GM12891 (cell line): ENCODE results near the gene CARD11.

ENCODE experiments used
- DNase-seq: peaks from one replicate; pipeline ENCODE4 v3.0.0; 2011; ENCODE audit warnings: low spot score; ENCODE audit not compliant: insufficient read length
- FAIRE-seq: peaks from 2 replicates; lab custom pipeline; 2011; peaks lifted over from hg19 to GRCh38; lab: Jason Lieb, UNC
- PAX5 ChIP-seq: IDR thresholded peaks from 2 replicates; pipeline ENCODE4 v1.6.1; 2011; ENCODE audit warnings: low read length, moderate library complexity, mild to moderate bottlenecking; ENCODE audit not compliant: insufficient read depth, severe bottlenecking
- POLR2A ChIP-seq: IDR thresholded peaks from 2 replicates; pipeline ENCODE4 v1.6.1; 2011; ENCODE audit warnings: low read depth, low read length, control low read depth
- POLR2AphosphoS5 ChIP-seq: IDR thresholded peaks from 2 replicates; pipeline ENCODE4 v1.6.1; 2011; ENCODE audit warnings: low read depth, low read length, control low read depth
- POU2F2 ChIP-seq: IDR thresholded peaks from 2 replicates; pipeline ENCODE4 v1.6.1; 2011; ENCODE audit warnings: low read depth, mild to moderate bottlenecking, control low read depth, low read length, moderate library complexity
- SPI1 ChIP-seq: IDR thresholded peaks from 2 replicates; pipeline ENCODE4 v1.6.1; 2011; ENCODE audit warnings: low read depth, low read length, control low read depth
- TAF1 ChIP-seq: IDR thresholded peaks from 2 replicates; pipeline ENCODE4 v1.6.1; 2011; ENCODE audit warnings: low read depth, low read length, control low read depth

CARD11 gene

DNA sequence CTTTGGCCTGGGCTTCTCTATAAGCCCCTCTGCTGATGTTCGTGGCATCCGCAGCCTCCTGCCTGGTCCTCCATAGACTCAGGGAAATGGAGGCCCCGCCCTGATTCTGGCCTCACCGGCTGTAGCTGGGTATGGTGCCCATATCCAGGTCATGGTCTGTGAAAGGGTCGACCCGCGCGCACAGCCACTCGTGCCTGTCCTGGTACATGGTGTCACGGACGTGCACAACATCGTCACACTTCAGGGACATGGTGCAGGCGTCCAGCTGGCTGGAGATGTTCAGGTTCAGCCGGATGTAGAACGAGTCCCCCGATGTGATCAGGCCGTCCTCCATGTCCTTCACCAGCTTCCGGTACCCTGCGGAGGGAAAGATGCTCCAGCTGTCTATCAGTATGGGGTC is 124.4 kb downstream of the CARD11 start:
- FAIRE-seq: no peak
- TF ChIP-seq POU2F2: no peak
- TF ChIP-seq POLR2AphosphoS5: peak; percentile 36; the same call in 1 of the 2 replicates
- TF ChIP-seq TAF1: no peak
- no peak for DNase-seq

DNA sequence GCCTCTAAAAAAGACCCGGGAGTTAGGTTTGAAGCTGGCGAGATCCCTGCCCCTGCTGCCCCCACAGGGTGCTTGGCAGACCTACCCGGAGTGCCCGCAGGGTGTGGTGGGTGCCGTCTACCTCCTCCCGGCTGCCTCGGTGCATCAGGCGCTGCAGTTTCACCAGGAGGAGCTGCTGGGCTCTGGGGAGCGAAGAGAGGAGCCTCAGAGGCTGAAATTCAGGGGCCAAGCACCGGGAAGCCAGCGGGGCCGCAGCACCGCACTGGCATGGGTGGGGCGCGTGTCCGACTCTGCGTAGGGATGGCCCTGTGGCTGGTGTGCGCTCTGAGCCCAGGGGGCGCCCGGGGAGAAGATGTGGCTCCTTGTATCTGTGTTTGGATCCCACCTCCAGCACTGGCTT is 125.3 kb downstream of the CARD11 start:
- DNase-seq (no peak), FAIRE-seq (no peak)
- no peak for TF ChIP-seq POU2F2
- TF ChIP-seq PAX5: no peak
- TF ChIP-seq POLR2A: no peak
- TF ChIP-seq SPI1: no peak
- no peak for TF ChIP-seq POLR2AphosphoS5
- no peak for TF ChIP-seq TAF1

DNA sequence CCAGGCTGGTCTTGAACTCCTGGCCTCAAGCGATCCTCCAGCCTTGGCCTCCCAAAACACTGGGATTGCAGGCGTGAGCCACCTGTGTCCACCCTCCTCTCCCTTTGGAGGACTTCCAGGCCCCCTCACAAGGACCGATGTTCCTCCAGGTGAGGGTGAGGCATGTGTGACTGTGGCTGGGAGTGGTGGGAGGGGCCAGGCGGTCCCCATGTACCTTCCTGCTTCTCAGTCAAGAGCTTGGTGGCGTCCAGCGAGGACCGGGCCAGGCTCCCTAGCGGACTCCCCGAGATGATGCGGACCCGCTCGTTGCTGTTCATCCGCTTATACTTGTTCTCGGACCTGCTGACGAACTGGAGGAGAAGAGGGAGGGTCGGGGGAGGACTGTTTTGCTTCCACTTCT is 128.6 kb downstream of the CARD11 start:
- FAIRE-seq (no peak), DNase-seq (no peak)
- no peak for TF ChIP-seq POU2F2
- TF ChIP-seq POLR2AphosphoS5: no peak
- TF ChIP-seq PAX5: no peak
- TF ChIP-seq SPI1: no peak
- TF ChIP-seq POLR2A: no peak
- no peak for TF ChIP-seq TAF1

DNA sequence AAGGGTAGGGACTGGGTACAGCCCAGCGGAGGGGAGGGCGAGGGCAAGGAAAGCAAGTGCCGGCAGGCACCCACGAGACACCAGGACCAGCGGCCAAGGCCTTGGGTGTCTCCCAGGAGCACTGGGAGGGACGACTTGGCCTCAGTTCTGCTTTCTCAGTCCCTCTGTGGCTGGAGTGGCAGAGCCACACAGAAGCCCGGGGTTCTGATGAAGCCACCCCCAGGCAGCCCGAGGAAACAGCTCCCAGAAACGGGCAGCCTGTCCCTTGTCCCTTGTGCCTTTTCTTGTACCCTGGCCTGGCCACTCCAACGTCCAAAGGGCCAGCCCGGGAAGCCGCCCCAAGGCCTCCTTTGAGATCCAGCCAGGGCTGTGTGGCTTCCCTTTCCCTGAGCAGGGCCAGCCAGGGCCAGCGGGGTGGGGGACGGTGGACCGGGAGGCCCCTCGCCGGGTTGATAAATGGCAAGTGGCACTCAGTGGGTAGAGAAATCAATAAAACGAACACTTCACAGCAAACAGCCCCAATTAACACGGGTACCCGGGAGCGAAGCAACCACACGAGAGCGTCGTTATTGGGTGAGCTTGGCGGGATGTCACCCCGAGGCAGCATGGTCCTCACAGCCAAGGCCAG is 129.8 kb downstream of the CARD11 start:
- DNase-seq (no peak), FAIRE-seq (no peak)
- TF ChIP-seq TAF1: no peak
- no peak for TF ChIP-seq POLR2A
- no peak for TF ChIP-seq POLR2AphosphoS5
- TF ChIP-seq POU2F2: no peak
- TF ChIP-seq PAX5: no peak
- no peak for TF ChIP-seq SPI1

DNA sequence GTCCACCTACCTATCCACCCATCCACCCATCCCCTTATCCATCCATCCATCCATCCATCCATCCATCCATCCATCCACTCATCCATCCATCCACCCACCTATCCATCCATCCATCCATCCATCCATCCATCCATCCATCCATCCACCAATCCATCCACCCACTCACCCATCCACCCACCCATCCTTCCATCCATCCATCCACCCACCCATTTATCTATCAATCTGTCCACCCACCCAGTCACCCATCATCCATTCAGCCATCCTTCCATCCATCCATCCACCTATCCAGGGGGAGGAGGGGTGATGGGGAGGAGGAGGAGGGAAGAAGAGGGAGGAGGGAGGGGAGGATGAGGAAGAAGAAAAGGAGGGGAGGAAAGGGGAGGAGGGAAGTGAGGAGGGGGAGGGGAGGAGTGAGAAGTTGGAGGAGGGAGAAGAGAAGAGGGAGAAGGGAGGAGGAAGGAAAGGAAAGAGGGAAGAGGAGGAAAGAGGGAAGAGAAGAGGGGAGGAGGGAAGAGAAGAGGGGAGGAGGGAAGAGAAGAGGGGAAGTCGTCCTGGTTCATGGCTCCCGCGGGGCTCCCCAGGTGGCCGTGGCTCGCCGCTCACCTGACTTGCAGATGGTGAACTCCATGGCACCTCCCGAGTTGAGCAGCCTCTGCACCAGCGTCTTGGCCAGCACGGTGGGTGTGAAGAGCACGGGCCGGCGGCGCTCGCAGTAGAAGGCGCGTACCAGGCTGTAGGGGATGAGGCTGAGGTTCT is 130.8 kb downstream of the CARD11 start:
- DNase-seq (no peak), FAIRE-seq (no peak)
- TF ChIP-seq POLR2A (no peak), SPI1 (no peak), TAF1 (no peak), PAX5 (no peak), POU2F2 (no peak), POLR2AphosphoS5 (no peak)

DNA sequence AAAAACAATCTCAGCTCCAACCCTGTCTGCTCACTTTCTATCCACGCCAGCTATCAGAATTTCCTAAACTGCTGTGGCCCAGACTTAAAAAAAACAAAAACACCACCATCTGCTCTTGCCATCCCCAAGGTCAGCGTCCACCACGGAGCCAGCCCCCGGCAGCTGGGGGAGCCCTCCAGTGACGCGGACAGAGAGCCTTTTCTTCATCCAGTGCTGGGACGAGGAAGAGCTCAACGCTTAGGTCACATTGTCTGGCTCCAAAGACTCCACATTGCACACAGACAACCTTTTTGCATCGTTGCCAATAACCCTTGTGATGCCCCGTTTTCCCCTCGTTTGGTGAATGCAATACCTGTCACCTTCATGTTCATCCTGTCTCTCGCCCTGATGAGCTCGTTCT is 132.2 kb downstream of the CARD11 start:
- FAIRE-seq (no peak), DNase-seq (no peak)
- TF ChIP-seq POLR2A (no peak), POU2F2 (no peak), POLR2AphosphoS5 (no peak), PAX5 (no peak), SPI1 (no peak), TAF1 (no peak)

DNA sequence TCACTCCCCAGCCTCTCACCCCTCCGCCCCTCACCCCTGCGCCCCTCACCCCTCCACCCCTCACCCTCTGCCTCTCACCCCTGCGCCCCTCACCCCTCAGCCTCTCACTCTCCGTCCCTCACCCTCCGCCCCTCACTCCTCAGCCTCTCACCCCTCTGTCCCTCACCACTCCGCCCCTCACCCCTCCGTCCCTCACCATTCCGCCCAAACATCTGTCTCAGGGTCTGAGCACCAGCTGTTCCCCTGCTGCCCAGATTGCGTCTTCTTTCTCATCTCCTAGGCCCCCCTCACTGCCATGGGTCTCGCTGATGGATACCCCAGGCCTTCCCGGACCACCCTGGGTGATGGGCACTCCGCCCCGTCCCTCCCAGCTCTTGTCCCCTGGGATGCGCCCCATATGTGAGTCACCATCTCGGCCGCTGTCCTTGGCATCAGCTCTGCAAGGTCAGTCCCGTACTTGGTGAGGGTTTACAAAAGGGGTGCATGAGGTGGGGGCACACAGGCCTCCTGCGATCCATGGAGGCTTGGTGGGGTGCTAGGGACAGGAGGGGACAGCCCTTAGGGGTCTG is 134.1 kb downstream of the CARD11 start:
- TF ChIP-seq POU2F2: no peak
- no peak for TF ChIP-seq SPI1
- TF ChIP-seq PAX5: no peak
- TF ChIP-seq TAF1: no peak
- TF ChIP-seq POLR2AphosphoS5: no peak
- TF ChIP-seq POLR2A: no peak
- FAIRE-seq (no peak), DNase-seq (no peak)

DNA sequence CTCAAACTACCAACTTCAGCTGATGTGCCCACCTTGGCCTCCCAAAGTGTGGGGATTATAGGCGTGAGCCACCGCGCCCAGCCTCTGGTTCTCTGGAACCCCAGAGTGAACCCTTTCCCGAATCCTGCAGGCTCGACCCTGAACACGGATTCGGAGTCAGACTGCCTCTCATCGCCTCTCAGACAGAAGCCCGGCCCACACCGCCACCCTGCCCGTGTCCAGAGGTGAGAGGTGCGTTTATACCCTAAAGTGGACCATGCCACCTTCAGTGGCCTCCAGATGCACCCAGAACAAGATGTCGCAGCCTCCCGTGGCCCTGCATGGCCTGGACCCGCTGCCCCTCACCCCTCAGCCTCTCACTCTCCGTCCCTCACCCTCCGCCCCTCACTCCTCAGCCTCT is 134.6 kb downstream of the CARD11 start:
- DNase-seq (no peak), FAIRE-seq (no peak)
- TF ChIP-seq PAX5: no peak
- no peak for TF ChIP-seq TAF1
- TF ChIP-seq POLR2AphosphoS5: no peak
- TF ChIP-seq SPI1: no peak
- TF ChIP-seq POU2F2: no peak
- no peak for TF ChIP-seq POLR2A

DNA sequence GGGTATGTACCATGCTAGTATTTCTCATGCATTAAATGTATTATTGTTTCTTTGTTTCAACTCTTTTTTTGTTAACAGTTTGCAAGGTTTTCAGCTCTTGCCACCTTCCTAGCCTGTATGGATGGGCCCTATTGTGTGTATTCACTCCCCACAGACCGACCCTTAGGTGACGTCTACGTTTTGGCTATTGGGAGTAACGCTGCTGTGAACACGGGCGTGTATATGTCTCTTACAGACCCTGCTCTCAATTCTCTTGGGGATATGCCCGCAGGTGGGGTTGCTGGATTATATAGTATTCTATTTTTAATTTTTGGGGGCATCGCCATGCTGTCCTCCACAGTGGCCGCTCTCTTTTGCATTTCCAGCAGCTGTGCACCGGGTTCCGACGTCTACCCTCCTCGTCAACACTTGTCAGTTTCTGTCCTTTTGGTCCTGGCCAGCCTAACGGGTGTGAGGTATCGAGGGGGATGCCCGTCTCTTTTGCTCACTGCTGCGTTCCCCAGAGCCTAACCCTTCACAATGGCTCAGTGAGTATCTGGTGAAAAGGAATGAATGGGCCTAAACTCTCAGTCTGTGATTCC is 135.5 kb downstream of the CARD11 start:
- no peak for FAIRE-seq
- no peak for TF ChIP-seq POLR2A
- no peak for TF ChIP-seq PAX5
- no peak for TF ChIP-seq POLR2AphosphoS5
- TF ChIP-seq POU2F2: no peak
- TF ChIP-seq SPI1: no peak
- TF ChIP-seq TAF1: no peak
- no peak for DNase-seq
